ENCODE results near the gene C10orf62.
"Not testable (repeated sequence)": the region's sequence is repeated elsewhere in the genome, so short reads cannot be mapped to it uniquely, and the experiment has no call there.

Gene C10orf62

GRCh38 chr10:97635577-97635976 is 46.1 kb downstream of the C10orf62 start:
- no peak overlapping the region for H3K27ac ChIP-seq (replicated peaks)
- TF ChIP-seq REST (IDR thresholded peaks at IDR 0.05; ENCODE audit: insufficient replicate concordance, low read depth) (no peak), CTCF (IDR thresholded peaks at IDR 0.05; ENCODE audit: insufficient read depth, low read length) (no peak), GABPA (IDR thresholded peaks at IDR 0.05; ENCODE audit: low read depth) (no peak), POLR2AphosphoS5 (IDR thresholded peaks at IDR 0.05; ENCODE audit: low read depth) (no peak), SPI1 (IDR thresholded peaks at IDR 0.05; ENCODE audit: borderline replicate concordance, low read depth) (no peak)
- peaks cover 3% of the 10 kb centered on the region for H3K27me3 ChIP-seq (ENCODE audit: insufficient read depth, poor library complexity, severe bottlenecking)
- DNase-seq (ENCODE audit: low read depth in 1 of 2, low spot score in 1 of 2), result no peak
- no peak overlapping the region for H3K4me3 ChIP-seq (replicated peaks; ENCODE audit: insufficient read depth, low read length)

GRCh38 chr10:97639090-97639489 is 49.6 kb downstream of the C10orf62 start:
- H3K27me3 ChIP-seq (ENCODE audit: insufficient read depth, poor library complexity, severe bottlenecking); DNase-seq (ENCODE audit: low read depth in 1 of 2, low spot score in 1 of 2); H3K27ac ChIP-seq (replicated peaks); H3K4me3 ChIP-seq (replicated peaks; ENCODE audit: insufficient read depth, low read length): not testable (repeated sequence)

- no peak within 1 kb of the TSS for H3K27ac ChIP-seq (replicated peaks)
- no peaks in the 10 kb centered on the region for H3K27me3 ChIP-seq (ENCODE audit: insufficient read depth, poor library complexity, severe bottlenecking)
- no peak for TF ChIP-seq CTCF (IDR thresholded peaks at IDR 0.05; ENCODE audit: insufficient read depth, low read length)
- no peak for TF ChIP-seq SPI1 (IDR thresholded peaks at IDR 0.05; ENCODE audit: borderline replicate concordance, low read depth)
- TF ChIP-seq REST (IDR thresholded peaks at IDR 0.05; ENCODE audit: insufficient replicate concordance, low read depth), result no peak
- TF ChIP-seq POLR2AphosphoS5 (IDR thresholded peaks at IDR 0.05; ENCODE audit: low read depth), result no peak
- no peak for TF ChIP-seq GABPA (IDR thresholded peaks at IDR 0.05; ENCODE audit: low read depth)
- peak; percentile 96 to 99 for DNase-seq (ENCODE audit: low read depth in 1 of 2, low spot score in 1 of 2)
- H3K4me3 ChIP-seq (replicated peaks; ENCODE audit: insufficient read depth, low read length), result peak within 1 kb of the TSS; percentile 88
Observed at GRCh38 chr10:97640174-97640867, 50.8 kb downstream of the C10orf62 start, which contains the start of gene PI4K2A. Gene PI4K2A, plus strand, starts transcription at chr10:97640671. Its CDS starts 72 bp downstream, at chr10:97640743.
